HG03442 (cell line): ENCODE measurements around the gene KIAA1671.
"Not testable (repeated sequence)": the region's sequence is repeated elsewhere in the genome, so short reads cannot be mapped to it uniquely, and the experiment has no call there.

Experiments used
- ATAC-seq: cut with Tn5 transposase; IDR thresholded peaks from one replicate; pipeline ENCODE4 v1.9.1; 2021; ENCODE audit warnings: mild to moderate bottlenecking, moderate library complexity; ENCODE audit not compliant: unreplicated experiment

KIAA1671 gene

DNA sequence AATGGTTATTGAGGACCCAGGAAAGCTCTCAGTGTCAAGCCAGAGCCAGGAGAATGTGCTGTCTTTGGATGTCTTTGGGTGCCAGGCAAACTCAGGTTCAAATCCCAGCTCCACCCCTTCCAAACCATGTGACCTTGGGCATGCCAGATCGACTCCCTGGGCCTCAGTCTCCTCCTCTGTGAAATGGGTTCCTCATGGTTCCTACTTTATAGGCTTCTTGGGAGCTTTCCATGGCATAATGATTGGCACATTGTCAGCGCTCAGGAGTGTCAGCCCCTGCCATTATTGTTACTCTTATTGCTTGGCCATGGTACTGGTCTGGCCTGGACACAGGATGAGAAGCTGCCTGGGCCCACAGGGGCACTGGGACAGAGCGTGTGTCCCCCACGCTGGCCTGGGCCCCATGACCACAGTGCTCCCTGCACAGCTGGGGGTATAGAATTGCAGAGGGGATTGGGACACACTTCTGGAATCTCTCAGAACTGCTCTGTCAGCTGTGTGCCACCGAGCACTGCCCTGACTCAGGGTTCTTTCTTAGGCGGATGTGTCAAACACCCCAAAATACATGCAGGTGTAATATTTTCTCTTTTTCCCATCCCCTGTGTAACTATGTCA is 209.5 kb downstream of the KIAA1671 start:
- no peak for ATAC-seq

DNA sequence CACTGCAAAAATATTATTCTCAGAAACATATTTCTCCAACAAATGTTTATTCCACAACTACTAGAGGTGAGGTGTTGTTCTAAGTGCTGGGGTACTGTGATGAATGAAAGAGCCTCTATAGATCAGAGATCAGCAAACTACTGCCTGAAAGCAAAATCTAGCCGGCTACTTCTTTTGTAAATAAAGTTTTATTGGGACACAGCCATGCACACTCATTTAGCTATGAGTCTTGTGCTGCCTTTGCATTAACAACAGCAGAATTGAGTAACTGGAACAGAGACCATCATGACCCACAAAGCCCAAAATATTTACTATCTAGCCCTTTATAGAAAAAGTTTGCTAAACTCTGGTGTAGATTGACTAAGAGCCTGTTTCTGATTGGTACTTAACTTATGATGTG is 210.0 kb downstream of the KIAA1671 start:
- ATAC-seq: no peak

DNA sequence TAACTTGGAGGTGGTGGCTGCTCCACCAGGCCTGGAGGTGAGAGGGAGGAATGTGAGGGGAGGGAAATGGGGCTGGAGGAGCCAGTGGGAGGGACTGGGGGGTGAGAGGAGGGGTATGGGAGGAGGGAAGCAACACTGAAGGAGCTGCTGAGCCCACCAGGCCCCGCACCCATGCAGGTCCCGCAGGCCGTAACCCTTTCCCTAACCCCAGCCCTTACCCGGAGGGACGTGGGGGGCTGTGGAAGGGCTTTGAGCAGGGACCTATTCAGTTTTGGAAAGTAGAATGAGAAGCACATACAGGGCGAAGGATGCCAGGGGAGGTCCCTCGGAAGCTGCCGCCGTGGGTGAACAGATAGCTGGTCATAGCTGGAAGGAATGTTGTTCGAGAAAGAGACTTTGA is 213.3 kb downstream of the KIAA1671 start:
- ATAC-seq: no peak

DNA sequence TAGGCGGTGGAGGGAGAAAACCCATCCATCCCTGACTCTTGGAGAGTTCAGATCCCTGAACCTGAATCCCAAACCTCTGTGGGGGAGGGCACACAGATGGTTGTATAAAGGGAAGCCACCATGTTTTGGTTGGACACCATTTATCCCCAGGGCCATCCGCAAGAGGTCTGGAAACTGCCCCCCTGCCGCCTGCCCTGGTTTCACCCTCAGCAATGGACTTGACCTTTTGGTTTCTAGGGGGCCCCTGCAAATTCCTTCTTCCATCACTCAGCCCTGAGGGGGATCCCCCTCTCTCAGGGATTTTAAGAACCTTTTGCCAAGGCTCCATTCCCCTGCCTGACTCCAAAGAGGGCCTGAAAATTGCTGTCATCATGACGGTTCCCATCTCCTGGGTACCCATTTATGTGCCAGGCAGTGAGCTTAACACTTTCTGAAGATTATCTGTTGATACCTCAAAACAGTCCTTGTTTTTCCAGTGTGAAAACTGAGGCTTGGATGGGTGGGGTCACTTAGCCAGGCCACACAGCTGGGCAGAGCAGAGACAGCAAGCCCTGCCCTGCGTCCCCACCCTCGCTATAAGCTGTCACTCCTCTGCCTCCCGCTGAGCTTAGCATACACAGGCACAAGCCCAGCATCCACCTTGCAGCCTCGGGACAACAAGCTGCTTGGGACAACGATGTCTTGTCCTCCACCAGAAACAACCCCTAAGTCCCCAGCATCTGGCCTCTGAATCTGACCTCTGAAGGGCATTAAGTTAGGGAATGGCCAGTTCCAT is 213.9 kb downstream of the KIAA1671 start:
- ATAC-seq: no peak

DNA sequence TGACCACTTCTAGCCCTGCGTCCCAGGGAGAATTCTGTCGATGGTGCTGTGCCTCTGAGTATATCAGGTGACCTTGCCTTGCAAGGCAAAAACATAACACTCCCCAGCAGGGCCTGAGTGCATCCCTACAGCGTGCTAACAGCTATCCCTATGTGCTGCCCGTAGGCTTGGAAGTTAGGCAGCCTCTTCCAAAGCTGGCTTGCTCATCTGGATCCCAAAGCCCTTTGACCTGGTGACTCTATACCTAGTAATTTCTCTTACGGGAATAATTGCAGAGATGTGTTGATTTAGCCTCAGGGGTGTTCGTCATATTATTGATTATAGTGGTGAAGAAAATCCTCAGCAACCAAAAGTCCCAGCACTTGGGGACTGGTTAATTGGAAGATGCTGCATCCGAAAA is 214.6 kb downstream of the KIAA1671 start:
- ATAC-seq: no peak

DNA sequence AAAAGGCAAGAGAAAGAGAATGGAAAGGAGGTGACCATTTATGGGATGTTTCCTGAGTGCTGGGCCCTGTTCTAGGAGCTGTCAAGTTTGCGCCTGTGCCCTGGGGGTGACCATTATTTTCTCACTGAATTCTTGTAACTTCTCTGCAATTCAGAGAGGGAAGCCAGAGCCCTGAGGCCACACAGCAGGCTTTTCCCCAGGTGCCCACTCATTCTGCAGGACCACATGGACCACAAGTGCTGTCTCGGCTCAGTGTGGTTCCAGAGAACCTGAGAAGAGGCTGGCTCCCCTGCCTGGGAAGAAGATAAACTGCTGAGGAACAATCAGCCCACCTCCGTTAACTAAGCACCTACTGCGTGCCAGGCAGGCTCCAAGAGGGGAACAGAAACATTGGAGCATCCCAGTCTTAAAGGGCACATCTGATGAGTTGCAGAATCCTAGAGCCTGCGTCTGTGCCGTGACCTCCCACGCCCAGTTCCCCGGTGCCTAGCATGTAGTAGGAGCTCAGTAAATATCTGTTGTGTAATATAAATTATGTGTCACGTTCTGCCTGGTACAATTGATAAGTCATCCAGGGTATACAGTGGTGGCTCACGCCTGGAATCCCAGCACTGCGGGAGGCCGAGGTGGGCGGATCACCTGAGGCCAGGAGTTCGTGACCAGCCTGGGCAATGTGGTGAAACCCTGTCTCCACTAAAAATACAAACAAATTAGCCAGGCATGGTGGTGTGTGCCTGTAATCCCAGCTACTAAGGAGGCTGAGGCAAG is 215.5 kb downstream of the KIAA1671 start:
- ATAC-seq: no peak

DNA sequence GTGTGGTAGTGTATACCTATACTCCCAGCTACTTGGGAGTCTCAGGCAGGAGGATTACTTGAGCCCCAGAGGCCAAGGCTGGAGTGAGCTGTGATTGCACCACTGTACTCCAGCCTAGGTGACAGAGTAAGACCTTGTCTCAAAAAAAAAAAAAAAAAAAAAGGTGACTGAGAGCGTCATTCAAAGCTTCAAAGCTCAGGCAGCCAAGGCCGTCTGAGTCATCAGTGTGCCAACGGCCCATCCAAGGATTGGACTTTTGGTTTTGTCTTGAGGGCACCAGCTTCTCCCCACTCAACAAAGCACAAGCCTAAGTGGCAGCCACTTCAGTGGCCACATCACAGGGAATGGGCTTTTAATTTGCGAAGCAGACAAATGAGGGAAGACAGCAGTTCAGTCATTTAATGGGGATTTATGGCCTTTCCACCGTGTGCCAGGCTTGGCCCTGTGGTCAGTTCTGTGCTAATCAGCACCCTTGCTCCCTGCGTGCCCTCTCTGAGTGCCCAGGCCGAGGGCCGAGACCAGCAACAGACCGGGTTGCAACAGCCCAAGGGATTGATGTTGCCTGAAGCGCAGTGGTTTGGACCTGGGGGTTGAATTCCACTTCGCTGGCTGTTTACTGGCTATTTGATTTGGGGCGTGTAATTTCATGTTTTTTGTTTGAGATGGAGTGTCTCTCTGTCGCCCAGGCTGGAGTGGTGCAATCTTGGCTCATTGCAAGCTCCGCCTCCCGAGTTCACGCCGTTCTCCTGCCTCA is 216.9 kb downstream of the KIAA1671 start:
- ATAC-seq: no peak

DNA sequence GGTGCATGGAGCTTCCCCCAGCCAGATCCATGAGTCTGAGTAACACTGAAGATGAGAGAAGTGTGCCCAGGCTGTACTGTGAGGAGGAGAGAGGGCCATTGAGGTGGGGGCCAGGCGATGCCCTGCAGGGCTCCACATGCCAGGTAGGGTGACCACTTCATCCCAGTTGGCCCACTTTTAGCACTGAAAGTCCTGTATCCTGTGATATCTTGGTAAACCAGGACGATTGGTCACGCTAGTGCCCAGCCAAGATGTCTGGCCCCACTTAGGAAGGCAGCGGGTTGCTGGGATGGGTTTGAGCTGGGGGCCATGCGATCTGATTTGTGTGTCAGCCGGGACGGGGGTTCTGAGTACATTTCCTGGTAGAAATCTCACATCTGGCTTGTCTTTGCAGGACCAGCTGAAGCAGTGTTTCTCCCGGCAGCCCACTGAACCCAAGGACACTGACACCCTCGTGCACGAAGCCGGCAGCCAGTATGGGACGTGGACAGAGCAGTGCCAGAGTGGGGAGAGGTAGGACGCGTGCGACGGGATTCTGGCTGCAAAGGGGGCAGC is 218.0 kb downstream of the KIAA1671 start:
- ATAC-seq: no peak

DNA sequence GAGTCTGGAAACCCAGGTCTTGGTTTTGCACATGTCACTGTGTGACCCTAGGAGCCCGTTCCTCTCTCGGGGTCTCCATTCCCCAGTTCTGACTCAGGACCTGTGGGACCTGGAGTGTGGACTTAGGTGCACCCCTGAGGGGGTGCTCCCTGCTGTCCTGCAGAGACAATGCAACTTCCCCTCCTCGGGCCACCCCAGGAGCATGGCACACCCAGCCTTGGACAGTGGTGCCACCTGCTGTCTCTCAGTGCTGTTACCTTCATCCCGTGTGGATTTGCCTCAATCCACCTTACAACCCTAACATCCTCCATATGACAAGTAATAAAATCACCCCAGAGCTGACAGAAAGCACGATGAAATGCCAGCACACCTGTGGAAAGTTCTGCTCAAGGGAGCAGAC is 219.6 kb downstream of the KIAA1671 start:
- ATAC-seq: no peak

DNA sequence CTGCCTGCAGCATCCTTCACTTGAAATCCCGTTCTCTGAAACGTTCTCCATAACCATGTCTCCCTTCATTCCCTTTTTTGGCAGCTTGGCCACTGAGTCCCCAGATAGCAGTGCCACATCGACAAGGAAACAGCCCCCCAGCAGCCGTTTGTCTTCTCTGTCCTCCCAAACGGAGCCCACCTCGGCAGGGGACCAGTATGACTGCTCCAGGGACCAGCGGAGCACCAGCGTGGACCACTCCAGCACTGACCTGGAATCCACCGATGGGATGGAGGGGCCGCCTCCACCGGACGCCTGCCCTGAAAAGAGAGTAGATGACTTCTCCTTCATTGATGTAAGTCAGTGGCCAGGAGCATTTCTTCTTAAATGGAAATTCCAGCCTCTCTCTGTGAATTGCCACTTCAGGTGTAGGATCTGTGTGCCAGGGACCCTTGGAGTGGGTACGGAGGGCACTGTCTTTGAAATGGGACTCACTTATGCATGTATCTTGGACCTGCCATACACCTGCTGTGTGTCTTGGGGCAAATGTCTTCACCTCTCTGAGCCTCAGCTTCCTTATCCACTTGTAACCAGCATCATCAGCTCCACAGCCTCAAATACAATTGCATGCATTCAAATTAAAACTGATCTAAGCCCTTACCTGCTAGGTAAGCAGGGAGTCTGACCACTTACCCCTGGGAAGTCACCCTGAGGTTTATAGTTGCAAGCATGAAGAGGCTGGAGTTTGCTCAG is 221.8 kb downstream of the KIAA1671 start:
- no peak for ATAC-seq

DNA sequence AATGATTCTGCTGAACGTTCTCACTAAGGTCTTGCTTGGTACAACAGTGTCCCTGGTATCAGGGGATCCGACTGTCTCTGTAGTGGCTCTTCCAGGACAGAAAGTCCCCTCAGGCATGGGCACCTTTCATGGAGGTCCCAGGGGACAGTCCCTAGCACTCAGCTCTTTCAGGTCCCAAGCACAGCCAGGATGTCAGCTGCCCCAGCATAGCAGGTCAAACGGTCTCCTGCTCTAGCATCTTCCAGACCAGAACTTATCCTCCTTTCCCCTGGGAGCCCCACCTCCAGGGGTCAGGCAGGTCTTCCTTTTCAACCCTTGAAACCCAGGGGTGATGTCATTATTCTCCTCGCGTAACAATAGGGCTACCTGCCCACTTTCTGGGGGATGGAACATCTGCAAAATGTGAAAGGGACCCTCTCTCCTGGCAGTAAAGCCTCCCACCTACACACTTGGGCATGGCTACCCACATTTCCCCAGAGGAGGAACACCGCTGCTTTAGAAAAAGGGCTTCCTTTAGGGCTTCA is 222.4 kb downstream of the KIAA1671 start:
- ATAC-seq: no peak

DNA sequence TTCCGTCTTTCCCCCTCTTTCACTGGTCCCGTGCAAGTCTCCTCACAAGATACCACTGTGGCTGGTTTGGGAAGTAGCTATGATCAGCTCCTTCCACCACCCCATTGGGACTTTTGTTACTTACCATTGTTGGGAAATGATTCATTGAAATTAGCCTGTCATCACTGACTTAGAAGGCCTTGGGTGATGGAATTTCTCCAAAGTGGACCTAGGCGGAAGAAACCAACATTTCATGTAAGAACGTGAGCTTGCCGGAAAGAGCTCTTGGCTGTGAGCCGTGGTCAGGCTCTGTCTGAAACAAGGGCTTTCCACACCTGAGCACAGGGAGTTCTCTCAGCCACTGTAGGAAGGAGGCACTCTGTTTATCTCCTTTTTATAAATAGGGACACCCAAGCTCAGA is 223.7 kb downstream of the KIAA1671 start:
- ATAC-seq: no peak

DNA sequence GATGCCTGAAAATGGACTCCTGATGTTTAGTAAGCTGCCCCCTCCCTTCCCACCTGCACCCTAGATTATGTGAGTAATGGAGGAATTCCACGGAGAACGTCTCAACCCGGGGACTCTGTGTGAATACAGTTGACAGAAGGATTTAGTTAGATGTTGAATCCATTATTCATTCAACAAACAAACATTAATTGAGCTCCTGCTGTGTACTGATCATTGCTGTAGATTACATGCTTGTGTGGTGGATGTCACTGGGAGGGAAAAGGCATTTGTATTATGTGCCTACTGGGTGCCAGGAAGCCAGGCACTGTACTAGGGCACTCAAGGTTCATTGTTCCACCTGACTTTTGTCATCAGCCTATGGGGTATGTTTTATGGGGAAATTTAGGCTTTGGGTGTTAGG is 224.3 kb downstream of the KIAA1671 start:
- no peak for ATAC-seq

DNA sequence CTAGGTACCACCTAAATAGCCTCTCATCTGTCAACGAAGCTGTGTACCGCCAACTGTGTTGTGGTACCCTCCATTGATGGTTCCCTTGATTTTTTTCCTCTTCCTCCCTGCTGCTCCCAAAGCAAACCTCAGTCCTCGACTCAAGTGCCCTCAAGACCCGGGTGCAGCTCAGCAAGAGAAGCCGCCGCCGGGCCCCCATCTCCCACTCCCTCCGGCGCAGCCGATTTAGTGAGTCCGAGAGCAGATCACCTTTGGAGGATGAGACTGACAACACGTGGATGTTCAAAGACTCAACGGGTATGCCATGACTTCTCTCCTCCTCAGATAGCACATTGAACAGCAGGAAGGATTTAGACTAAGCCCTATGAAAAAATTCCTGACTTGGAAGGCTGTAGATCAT is 224.7 kb downstream of the KIAA1671 start:
- ATAC-seq: no peak

DNA sequence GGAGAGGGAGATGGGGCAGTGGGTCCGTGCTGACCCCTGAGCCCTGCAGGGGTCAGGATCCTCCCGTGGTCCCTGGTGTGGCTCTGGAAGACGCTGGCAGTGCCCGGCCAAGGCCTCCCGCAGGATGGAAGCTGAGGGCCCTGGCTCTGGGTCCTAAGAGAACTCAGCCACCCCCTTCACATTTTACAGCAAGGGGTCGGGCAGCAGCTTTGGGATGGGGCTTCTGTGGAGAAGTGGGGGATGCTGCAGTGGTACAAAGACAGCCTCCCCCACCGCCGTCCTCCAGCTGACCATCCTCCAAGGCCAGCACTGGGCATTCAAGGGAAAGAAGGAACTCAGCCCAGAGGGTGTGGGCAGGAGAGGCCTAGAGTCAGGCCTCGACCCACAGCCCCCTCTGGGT is 225.4 kb downstream of the KIAA1671 start:
- ATAC-seq: no peak

DNA sequence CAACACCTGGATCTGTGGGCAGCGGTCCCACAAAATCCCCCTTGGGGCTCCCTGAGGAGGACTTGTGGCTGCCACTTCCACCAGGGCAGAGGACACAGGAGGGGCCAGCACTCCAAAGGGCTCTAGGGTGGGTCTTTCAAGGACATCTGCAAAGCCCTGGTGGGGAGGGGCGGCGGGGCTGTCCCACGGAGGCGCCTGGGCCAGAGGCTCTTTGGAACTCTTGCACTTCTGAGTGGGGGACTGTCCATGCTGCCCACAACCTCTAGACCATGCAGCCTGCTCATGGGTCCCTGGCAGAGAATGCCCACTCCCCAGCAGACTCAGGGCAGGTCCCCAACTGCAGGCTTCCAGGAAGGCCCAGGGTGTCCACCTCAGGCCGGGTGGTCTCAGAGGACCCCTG is 225.8 kb downstream of the KIAA1671 start:
- not testable (repeated sequence) for ATAC-seq

DNA sequence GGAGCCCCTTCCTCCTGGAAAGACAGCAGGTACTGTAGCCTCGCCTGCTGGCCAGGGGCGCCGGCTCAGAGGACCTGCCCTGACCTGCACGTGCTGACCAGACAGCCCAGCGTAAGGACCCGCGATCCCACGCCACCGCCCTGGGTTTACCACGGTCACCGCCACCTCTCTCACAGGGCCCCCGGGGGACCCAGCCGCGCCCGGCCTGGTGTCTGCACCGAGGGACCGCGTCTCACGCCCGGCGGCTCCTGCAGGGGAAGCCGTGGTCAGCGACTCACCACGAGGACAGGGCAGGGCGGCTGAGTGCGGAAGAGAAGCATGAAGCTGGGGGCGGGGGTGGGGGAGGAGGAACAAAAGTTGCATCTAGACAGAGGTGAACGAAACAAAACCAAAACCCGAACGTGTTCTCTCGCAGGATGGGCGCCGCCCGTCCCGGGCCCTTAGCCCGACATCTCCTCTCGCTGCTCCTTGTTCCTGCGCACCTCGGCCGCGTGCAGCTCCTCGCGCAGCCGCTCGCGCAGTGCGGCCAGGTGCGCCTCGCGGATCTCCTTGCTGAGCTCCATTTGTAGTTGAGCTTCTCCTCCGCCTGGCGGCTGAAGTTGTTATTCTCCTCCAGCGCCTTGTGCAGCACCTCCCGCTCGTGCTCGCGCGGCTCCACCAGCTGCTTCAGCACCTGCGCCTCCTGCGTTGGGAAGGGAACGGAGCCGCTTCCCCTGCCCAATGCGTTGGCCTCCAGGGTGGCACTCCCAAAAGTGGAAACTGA is 226.5 kb downstream of the KIAA1671 start:
- not testable (repeated sequence) for ATAC-seq

DNA sequence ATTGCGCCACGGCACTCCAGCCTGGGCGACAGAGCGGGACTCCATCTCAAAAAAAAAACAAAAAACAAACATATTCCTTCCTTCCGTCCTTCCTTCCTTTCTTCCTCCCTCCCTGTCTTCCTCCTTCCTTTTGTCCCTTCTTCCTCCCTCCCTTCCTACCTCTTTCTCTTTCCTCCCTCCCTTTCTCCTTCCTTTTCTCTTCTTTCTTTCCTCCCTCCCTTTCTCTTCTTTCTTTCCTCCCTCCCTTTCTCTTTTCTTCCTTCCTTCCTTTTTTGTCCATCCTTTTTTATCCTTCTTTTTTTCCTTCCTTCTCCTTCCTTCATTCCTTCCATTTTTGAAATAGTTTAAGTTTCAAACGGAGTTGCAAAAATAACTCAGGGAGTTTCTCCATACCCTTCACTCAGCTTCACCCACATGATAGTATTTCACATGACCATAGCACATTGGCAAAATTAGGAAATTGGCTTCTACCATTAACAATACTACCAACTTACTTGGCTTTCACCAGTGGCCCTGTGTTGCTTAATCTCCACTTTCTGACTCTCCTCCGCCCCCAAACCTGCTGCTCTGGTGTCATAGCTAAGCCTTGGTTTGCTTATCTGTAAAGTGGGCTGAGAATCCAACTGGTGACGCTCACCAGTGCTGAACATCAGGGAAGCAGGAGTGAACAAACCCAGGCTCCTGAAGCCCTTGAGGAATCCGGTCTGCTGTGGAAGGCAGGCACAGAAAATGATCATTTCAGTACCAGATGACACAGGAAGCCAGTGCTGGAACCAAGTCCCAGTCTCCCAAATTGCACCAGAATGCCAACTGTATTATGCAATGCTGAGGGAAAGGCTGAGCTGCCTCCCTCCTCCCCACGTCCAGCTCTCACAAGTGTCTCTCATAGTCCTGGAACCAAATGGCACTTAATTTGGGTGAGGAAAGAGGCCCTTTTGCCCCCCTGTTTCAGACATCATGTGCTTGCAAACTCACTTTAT is 229.9 kb downstream of the KIAA1671 start:
- no peak for ATAC-seq
